GM08714 (cell line): ENCODE results near the gene CIART.
"Not testable (repeated sequence)": the region's sequence is repeated elsewhere in the genome, so short reads cannot be mapped to it uniquely, and the experiment has no call there.

Experiments
- H3K4me3 ChIP-seq: fragments of 200-500 bp; sonication (Bioruptor generic); 2 replicates; pipeline ENCODE4 v1.5.1; 2014; ENCODE audit warnings: mild to moderate bottlenecking, low read length, inconsistent platforms
- ZNF274 ChIP-seq: IDR thresholded peaks from 2 replicates; pipeline ENCODE4 v1.6.1; 2012; ENCODE audit warnings: mild to moderate bottlenecking, low read depth, low read length

CIART gene, protein sequence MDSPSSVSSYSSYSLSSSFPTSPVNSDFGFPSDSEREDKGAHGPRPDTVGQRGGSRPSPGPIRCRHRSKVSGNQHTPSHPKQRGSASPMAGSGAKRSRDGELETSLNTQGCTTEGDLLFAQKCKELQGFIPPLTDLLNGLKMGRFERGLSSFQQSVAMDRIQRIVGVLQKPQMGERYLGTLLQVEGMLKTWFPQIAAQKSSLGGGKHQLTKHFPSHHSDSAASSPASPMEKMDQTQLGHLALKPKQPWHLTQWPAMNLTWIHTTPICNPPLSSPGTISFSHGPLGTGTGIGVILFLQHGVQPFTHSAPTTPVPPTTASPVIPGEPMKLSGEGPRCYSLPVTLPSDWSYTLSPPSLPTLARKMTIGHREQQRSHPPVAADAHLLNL

DNA sequence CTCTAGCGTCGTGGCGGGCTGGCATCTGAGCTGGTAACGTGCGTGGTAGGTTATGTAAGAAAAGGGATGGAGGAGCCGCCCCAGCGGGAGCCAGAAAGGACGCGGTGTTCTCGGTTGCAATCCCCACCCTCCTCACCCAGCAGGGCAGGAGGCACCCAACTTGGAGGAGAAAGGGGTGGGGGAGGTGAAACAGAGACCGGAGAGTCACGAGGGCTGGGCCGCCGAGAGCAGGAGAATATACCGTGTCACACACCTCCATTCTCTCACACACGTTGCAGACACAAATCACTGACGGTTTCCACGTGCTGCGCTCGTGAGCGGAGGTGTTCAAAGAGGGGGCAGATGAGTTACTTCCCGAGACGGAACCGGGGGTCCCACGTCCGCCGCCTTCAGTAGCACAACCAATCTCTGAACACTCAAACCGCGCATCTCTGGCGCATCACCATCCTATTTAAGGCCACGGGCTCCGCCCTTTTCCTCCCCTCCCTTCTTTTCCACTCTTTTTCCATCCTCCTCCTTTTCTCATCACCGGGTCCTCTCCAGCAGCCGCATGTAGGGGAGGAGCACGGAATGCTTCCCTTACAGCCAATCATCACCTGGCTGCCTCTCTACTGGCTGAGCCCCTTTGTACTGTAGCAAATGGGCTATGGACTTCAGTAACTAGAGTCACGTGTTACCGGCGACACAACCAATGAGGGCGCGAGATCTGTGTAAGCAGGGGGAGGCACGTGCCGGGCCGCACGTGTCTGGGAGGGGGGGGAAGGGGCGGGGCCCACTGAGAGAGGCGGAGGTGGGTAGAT, at the start of gene CIART:
TSS of gene CIART (plus strand) at position 797 of the 800 bp plus-strand sequence. CDS start 714 bp downstream, outside the sequence.
- H3K4me3 ChIP-seq: peak within 1 kb of the TSS; percentile 41; the same call in 1 of the 2 replicates
- TF ChIP-seq ZNF274: no peak

DNA sequence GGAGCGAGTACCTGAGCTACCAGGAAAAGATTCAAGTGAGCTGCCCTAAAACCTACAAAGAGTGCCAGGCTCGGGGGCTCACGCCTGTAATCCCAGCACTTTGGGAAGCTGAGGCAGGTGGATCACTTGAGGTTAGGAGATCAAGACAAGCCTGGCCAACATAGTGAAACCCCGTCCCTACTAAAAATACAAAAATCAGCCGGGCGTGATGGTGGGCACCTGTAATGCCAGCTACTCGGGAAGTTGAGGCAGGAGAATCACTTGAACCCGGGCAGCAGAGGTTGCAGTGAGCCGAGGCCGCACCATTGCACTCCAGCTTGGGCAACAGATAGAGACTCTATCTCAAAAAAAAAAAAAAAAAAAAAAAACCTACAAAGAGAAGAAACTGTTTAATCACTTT, 49.4 kb upstream of the CIART start:
- H3K4me3 ChIP-seq: not testable (repeated sequence)

DNA sequence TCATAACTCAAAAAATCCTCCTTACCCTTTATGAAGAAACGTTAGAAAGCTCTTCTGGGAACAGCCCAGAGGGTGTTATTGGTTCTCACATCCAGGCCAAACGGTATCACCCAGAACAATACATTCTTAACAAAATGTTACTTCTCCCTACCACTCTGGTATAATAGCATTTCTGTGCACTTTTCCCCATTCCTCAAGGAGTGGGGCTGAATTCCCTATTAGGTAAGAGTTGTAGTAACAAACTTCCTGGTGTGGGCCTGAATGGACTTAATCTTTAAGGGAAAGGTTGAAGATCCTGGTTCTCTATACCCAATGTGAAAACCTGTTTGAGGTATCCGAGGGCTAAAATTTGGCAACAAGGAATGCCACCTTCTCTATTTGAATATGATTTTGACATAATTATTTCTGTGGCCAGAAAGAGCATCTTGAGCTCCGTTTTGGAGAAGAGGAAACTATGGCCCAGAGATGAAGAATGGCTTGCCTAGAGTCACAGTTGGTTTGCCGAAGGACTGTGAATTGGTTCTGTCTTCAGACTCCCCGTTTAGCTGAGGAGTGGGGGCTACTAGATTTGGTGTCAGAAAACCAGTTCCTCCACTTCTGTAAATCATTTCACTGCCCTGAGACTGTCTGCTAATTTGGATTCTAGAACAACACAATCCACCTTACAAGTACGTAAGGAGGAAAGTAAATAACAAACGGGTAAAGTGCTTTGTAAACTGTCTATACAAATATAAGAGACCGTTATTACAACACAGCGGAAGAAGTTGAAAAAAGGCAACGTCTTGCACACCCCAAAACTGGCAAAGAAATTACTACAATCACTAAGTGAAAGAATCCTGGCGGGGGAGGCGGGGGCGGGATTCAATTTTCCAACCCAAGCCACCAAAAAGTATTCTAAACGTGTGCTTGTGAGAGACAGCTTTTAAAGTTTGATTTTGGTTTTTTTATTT, 48.7 kb upstream of the CIART start:
- H3K4me3 ChIP-seq: peak overlapping the region; percentile 93
- TF ChIP-seq ZNF274: no peak

DNA sequence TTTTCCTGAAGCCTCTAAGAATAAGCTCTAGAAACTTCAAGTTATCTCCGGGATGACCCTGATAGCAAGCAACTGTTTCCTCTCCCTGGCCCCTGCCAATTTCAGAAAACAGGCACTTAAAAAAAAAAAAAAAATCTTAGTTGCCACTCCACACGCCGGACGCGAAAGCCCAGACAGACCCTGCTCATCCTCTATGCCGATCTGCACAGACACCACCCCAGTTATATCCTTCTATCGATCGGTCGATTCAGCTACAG, 48.1 kb upstream of the CIART start:
- H3K4me3 ChIP-seq: peak overlapping the region; percentile 93
- no peak for TF ChIP-seq ZNF274

DNA sequence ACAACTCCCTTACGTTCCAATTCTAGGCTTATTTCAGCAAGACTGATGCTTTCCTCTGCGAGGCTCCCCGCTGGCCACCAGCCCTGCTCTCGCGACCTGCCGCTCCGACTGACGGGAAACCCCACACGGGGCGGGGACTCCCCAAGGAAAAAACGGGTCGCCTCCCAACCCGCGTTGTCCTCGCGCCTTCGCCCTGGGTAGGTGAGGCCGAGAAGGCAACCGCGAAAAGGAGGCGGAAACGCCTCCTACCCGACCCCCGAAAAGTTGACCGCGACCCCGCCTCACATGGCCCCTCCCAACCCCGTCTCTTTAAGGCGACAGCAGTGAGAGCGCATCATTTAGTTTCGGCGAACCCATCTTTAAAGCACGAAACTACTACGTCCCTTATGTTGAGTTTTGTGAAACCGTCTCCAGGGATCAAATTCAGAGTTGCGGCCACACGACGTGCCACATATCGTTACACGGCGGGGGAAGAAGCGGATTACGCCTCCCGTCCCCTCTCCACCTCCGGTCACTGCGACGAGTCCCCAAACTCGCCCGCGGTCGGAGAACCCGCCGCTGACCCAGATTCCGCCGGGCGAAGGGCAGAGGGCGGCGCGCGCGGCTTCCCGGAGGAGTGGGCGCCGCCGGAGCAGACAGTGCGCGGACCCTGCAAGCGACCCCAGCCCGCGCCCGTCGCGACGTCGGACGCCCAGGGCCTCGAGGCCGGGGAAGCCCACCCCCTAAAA, 47.6 kb upstream of the CIART start:
- TF ChIP-seq ZNF274: no peak
- peak overlapping the region; percentile 93 for H3K4me3 ChIP-seq

DNA sequence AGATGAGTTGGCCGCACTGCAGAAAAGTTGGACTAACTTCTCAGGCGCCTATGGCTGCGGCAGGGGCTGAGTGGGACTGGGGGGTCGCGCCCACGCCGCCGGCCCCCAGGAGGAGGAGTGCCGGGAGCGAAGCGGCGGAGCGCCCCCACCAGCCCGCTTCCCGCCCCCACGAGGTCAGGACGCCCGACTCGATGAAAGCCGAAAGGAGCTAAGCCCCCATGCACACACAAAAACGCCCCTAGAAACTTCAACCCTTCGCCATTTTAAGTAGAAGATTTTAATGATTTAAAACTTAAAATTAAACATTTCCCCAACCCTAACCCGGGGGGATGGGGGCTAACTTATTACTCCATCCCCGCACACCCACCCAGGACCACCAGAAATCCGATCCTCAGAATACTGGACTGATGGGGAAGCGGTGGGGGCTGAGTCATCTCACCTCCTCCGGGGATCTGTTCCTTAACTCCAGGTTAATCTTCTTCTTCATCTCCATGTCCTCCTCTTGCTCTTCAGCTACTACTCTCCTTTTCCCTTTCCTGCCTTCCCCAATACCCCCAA, 47.0 kb upstream of the CIART start:
- no peak for TF ChIP-seq ZNF274

DNA sequence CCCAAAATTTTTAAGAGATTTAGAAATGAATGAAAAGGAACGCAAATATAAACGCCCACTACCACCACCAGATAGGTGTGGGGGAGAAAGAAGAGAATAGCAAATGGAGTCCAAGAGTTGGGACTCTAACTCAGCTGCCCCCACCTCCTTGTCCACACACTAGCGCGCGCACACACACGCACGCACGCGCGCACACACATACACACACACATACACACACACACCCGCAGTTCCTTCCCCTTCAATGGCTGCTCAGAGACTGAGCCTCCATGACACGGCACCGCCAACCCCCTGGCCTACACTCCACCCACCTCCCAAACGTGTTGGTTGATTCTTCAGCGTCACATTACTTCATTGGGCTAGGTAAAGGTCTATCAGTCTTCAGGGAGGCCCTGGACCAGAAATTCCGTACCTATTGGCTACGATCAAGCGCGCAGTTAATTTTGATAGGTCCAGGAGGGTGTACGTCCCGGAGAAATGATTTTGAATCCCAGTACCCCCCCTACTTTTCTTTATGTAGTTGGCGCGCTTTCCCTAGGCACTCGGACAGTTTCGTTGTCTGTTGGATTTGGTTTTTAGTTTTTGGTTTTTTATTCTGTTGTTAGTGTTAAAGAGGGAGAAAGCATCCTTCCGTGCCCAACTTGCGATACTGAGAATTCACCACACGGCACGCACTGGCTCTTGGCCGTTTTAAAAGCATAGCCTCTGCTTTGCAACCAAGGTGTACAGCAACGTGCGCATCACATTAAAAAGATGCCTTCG, 46.3 kb upstream of the CIART start, which contains the start of gene ANP32E:
TSS of gene ANP32E (minus strand) at position 261 of the 762 bp plus-strand sequence. CDS start 326 bp downstream, outside the sequence.
- H3K4me3 ChIP-seq: peak within 1 kb of the TSS; percentile 96
- no peak for TF ChIP-seq ZNF274

More for the DNA sequence above, 47.0 kb upstream of the CIART start:
- peak overlapping the region; percentile 93 for H3K4me3 ChIP-seq

DNA sequence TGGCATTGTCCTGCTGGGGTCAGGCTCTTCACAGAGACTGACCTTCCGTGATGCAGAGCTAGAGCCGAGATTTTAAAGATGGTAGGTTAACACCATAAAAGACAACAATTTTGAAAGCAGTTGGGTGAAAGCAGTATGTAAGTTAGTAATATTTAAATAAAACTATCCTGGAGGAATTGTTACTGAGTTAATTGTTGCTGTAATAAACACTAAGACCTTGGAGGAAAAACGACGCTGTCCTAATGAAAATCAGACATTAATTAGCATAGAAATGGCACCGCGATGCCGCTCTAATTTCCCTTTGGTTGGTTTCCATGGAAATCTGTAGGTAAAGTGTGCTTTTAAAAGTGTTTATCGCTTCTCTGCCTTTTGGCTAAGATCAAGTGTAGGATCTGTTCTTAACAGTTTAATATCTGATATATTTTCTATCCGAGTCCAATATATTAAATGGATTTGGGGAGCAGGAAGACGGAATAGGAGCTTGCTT, 45.7 kb upstream of the CIART start:
- no peak for TF ChIP-seq ZNF274
- H3K4me3 ChIP-seq: peak overlapping the region; percentile 96

DNA sequence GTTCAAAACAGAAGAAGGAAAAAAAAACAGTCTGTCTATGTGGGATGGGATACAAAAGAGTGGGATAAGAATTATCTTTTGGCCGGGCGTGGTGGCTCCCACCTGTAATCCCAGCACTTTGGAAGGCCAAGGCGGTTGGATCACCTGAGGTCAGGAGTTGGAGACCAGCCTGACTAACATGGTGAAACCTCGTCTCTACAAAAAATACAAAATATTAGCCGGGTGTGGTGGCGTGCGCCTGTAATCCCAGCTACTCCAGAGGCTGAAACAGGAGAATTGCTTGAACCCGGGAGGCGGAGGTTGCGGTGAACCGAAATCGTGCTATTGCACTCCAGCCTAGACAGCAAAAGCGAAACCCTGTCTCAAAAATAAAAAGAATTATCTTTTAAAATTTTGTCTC, 45.2 kb upstream of the CIART start:
- 0 out of 2 replicates have a peak overlapping the region, but pooled peaks have one; percentile 10 for H3K4me3 ChIP-seq

DNA sequence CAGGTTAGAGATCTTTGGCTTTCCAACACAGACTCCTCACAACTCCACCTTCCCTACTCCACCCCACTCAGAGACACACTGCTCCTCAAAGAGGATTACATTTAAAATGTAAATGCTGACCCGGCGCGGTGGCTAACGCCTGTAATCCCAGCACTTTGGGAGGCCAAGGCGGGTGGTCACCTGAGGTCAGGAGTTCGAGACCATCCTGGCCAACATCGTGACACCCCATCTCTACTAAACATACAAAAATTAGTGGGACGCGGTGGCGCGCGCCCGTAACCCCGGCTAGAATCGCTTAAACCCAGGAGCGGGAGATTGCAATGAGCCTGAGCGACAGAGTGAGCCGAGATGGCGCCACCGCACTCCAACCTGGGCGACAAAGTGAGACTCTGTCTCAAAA, 44.6 kb upstream of the CIART start:
- H3K4me3 ChIP-seq: no peak overlapping the region
- TF ChIP-seq ZNF274: no peak

DNA sequence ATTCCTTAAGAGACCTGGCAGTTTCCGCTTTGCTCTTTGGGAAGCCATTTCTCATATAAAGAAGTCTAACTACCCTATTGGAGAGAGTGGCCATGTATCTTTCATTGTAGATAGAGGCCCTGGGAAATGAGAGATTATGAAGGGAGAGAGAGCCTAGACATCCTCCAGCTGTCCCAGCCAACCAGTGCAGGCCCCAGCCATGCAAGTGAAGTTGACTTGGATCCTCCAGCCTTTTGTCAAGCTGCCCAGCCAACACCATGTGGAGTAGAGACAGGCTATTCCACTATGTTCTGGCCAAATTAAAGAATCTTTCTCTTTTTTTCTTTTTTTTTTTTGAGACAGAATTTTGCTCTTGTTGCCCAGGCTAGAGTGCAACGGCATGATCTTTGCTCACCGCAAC, 39.4 kb upstream of the CIART start:
- no peak overlapping the region for H3K4me3 ChIP-seq
- TF ChIP-seq ZNF274: no peak

DNA sequence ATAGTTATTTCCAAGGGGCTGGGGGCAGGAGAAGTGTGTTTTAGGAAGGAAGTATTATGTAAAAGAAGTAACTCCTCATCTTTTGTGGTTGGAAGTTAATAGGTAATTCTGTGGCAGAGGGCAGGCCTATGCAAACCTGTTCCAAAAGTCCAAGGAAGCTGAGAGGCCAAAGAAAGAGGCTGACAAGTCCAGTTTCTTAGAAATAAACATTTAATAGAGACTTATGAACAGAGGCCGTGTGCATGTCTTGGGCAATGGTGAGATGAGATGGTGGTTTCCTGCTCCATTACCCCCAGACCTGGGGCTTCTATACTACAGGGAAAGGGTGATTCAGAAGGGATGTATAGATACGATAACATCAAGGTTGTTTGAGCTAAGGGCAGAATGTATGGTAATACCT, 32.4 kb upstream of the CIART start:
- TF ChIP-seq ZNF274: no peak
- H3K4me3 ChIP-seq: no peak overlapping the region

DNA sequence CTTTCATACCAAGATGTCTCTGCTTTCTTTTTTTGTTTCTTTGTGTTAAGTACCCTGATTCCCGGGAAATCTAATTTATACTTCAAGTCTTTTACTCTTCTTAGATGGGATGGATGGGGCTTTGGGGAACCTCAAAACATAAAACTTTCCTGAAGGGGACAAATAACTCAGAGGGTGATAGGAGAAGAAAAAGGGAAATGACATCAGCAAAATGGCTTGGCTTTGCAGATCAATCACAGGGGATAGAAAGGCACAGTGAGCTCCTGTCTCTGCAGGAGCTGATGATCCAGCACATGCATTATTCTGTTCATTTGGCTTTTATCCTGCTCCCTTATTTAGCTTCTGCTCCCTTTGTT, 26.2 kb upstream of the CIART start:
- no peak for TF ChIP-seq ZNF274
- H3K4me3 ChIP-seq: no peak overlapping the region
